ENCODE data around the gene CNTROB. TPM values are rescaled to one million over a fixed set of nuclear protein-coding genes. Genes with fewer than 3 reads are reported as not detected.

The CNTROB gene
- total RNA-seq, 1 experiment from 2014 or later: 39.7 TPM

- Mint-ChIP-seq H3K36me3 (peaks cover 3% of the 10 kb centered on the region; the same call in 1 of the 2 replicates), H3K4me1 (peaks cover 16% of the 10 kb centered on the region), H3K9me3 (peaks cover 7% of the 10 kb centered on the region; the same call in 1 of the 2 replicates), H3K27me3 (ENCODE audit: low read depth) (peaks cover 37% of the 10 kb centered on the region), H3K4me3 (no peak overlapping the region), H3K27ac (no peak overlapping the region)
- ATAC-seq: no peak
- DNase-seq (ENCODE audit: low spot score): no peak
- ChIA-PET CTCF (interaction anchor here (0.5 to 4.8 kb wide), 11 partner anchors 10 to 164 kb away, joined by 3 to 82 read pairs (median 4); partner anchors contain the start of genes CNTROB, CYB5D1, NAA38 and TRAPPC1), POLR2A (no interaction called here)
- TF ChIP-seq NFE2L1 (CRISPR knock-in tag; IDR thresholded peaks at IDR 0.05): no peak
- TF ChIP-seq ZNF138 (CRISPR knock-in tag; conservative IDR thresholded peaks at IDR 0.05): no peak
- no peak for TF ChIP-seq RELA (CRISPR knock-in tag; IDR thresholded peaks at IDR 0.05; ENCODE audit: borderline replicate concordance)
- no peak for TF ChIP-seq MYBL2 (CRISPR knock-in tag; IDR thresholded peaks at IDR 0.05)
- no peak for TF ChIP-seq CBFB (CRISPR knock-in tag; IDR thresholded peaks at IDR 0.05; ENCODE audit: low read depth)
- TF ChIP-seq NR2C2 (CRISPR knock-in tag; IDR thresholded peaks at IDR 0.05): no peak
- no peak for TF ChIP-seq ZNF671 (CRISPR knock-in tag; IDR thresholded peaks at IDR 0.05)
- TF ChIP-seq AFF4 (CRISPR knock-in tag; IDR thresholded peaks at IDR 0.05; ENCODE audit: borderline replicate concordance): no peak
- no peak for TF ChIP-seq EMX1 (CRISPR knock-in tag; IDR thresholded peaks at IDR 0.05)
- no peak for TF ChIP-seq ESRRA (CRISPR knock-in tag; IDR thresholded peaks at IDR 0.05; ENCODE audit: borderline replicate concordance)
- no peak for TF ChIP-seq ZNF263 (CRISPR knock-in tag; IDR thresholded peaks at IDR 0.05; ENCODE audit: low read depth)
Observed at GRCh38 chr17:7987112-7987893, 55.3 kb downstream of the CNTROB start.

DNA sequence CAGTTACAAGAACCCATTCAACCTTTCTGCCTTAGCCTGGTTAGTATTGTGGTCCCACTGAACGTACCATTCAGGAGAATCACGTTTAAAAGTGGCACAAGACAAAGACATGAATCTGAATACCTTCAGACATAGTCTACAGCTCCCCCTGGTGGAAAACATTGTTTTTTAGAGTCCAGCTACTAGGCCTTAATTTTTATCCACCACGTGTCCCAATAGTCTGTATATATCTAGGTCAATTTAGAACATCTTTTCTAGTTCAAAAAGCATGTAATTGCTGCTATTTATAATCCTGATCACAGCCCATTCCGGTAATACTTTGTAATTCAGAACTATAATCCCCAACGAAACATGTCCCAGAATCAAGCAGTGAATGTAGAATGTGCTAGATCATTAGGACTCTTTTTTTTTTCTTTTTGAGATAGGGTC, 56.8 kb downstream of the CNTROB start:
- TF ChIP-seq, protein P1, sequence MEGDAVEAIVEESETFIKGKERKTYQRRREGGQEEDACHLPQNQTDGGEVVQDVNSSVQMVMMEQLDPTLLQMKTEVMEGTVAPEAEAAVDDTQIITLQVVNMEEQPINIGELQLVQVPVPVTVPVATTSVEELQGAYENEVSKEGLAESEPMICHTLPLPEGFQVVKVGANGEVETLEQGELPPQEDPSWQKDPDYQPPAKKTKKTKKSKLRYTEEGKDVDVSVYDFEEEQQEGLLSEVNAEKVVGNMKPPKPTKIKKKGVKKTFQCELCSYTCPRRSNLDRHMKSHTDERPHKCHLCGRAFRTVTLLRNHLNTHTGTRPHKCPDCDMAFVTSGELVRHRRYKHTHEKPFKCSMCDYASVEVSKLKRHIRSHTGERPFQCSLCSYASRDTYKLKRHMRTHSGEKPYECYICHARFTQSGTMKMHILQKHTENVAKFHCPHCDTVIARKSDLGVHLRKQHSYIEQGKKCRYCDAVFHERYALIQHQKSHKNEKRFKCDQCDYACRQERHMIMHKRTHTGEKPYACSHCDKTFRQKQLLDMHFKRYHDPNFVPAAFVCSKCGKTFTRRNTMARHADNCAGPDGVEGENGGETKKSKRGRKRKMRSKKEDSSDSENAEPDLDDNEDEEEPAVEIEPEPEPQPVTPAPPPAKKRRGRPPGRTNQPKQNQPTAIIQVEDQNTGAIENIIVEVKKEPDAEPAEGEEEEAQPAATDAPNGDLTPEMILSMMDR (IDR thresholded peaks at IDR 0.05): peak; percentile 12
- TF ChIP-seq, protein P2, sequence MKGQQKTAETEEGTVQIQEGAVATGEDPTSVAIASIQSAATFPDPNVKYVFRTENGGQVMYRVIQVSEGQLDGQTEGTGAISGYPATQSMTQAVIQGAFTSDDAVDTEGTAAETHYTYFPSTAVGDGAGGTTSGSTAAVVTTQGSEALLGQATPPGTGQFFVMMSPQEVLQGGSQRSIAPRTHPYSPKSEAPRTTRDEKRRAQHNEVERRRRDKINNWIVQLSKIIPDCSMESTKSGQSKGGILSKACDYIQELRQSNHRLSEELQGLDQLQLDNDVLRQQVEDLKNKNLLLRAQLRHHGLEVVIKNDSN (CRISPR knock-in tag; IDR thresholded peaks at IDR 0.05): peak; percentile 32; the same call in 1 of the 2 replicates
- TF ChIP-seq, protein P3, sequence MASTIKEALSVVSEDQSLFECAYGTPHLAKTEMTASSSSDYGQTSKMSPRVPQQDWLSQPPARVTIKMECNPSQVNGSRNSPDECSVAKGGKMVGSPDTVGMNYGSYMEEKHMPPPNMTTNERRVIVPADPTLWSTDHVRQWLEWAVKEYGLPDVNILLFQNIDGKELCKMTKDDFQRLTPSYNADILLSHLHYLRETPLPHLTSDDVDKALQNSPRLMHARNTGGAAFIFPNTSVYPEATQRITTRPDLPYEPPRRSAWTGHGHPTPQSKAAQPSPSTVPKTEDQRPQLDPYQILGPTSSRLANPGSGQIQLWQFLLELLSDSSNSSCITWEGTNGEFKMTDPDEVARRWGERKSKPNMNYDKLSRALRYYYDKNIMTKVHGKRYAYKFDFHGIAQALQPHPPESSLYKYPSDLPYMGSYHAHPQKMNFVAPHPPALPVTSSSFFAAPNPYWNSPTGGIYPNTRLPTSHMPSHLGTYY (CRISPR knock-in tag; IDR thresholded peaks at IDR 0.05): no peak
- POLR2A ChIA-PET: no interaction called here
- Mint-ChIP-seq H3K36me3 (peaks cover 3% of the 10 kb centered on the region; the same call in 1 of the 2 replicates), H3K27me3 (ENCODE audit: low read depth) (peaks cover 37% of the 10 kb centered on the region), H3K4me3 (no peak overlapping the region; the same call in 1 of the 2 replicates), H3K27ac (no peak overlapping the region), H3K4me1 (peaks cover 12% of the 10 kb centered on the region), H3K9me3 (peaks cover 7% of the 10 kb centered on the region; the same call in 1 of the 2 replicates)
- ATAC-seq (no peak), DNase-seq (ENCODE audit: low spot score) (no peak)
- CTCF ChIA-PET: interaction anchor here (0.5 to 4.8 kb wide), 37 partner anchors 8 to 489 kb away, joined by 3 to 82 read pairs (median 5); partner anchors contain the start of genes CNTROB, CYB5D1, KCNAB3 and NAA38
